OCI-LY3 (cell line): ENCODE data around the gene CNTNAP2.

Source experiments
- CTCF ChIP-seq: fragments of 200-600, 300-600 bp; sonication (generic); IDR thresholded peaks from 2 replicates; pipeline ENCODE4 v1.5.1; 2014; ENCODE audit warnings: antibody characterized with exemption, low read length, low read depth
- EZH2phosphoT487 ChIP-seq: fragments of 200-600 bp; shearing (Covaris generic); IDR thresholded peaks from 2 replicates; pipeline ENCODE4 v1.6.1; 2018; ENCODE audit warnings: antibody characterized with exemption, mixed run types, low read depth

DNA sequence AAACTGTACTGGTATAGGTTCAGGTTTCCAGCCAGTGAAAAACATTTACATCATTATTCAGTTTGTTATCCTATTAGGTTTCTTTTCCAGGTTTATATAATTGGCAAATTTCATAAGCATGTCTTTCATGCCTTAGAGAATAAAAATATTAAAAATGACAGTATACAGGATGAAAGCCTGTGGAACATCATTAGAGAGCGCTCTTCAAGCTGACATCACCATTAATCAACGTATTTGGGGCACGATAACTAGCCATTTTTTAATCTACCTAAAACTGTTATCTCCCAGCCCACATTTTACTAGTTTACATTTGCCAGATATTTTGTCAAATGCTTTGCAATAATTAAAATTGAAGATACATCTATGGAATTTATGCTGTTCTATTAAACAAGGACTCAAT, 714.1 kb downstream of the CNTNAP2 start:
- TF ChIP-seq CTCF = no peak
- TF ChIP-seq EZH2phosphoT487 = no peak
